A204.1 (cell line): ENCODE data around the gene VPS25.
"Not testable (repeated sequence)": the region's sequence is repeated elsewhere in the genome, so short reads cannot be mapped to it uniquely, and the experiment has no call there.

Experiments
- FAIRE-seq: peaks from 2 replicates; lab custom pipeline; 2012; peaks lifted over from hg19 to GRCh38; lab: Jason Lieb, UNC

Gene VPS25

DNA sequence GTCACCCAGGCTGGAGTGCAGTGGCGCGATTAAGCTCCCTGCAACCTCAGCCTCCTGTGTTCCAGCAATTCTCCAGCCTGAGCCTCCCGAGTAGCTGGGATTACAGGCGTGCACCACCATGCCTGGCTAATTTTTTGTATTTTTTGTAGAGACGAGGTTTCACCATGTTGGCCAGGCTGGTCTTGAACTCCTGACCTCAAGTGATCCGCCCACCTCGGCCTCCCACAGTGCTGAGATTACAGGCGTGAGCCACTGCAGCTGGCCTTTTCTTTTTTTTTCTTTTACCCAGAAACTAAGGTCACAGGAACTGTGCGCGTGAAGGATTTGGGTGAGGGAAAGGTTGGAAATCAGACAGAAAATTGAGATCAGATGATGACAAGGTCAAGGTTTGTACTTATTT is 3.3 kb upstream of the VPS25 start:
- FAIRE-seq, result not testable (repeated sequence)

- no peak for FAIRE-seq
Measured at GRCh38 chr17:42772945-42773289, 332 bp upstream of the VPS25 start.

- no peak for FAIRE-seq
Measured at GRCh38 chr17:42774066-42774745, 957 bp downstream of the VPS25 start.

DNA sequence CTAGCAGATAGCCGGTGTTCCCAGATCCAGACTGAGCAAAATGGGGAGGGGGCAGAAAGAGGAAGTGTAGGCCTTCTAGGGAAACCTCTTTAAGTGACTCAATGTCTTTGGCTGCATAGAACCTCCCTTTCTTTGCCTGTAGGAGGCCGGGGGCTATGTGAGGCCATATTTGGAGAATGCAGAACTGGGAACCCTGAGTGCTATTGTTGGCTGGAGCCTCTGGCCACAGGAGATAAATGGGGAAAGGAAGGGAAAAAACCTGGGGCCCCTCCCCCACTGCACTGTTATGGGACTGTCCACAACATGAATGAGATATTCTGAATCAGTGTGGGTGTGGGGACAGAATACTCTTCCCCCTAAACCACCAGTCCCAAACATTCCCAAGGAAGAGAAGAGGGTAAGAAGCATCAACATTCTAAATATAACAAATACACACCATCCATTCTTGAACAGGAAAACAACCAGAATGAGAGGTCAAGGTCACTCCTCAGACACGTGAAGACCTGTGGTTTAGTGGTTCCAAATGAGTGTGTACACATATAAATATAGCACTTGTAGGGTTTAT is 2.4 kb downstream of the VPS25 start:
- FAIRE-seq, result no peak

GRCh38 chr17:42778570-42778969 is 5.3 kb downstream of the VPS25 start:
- FAIRE-seq, result no peak

DNA sequence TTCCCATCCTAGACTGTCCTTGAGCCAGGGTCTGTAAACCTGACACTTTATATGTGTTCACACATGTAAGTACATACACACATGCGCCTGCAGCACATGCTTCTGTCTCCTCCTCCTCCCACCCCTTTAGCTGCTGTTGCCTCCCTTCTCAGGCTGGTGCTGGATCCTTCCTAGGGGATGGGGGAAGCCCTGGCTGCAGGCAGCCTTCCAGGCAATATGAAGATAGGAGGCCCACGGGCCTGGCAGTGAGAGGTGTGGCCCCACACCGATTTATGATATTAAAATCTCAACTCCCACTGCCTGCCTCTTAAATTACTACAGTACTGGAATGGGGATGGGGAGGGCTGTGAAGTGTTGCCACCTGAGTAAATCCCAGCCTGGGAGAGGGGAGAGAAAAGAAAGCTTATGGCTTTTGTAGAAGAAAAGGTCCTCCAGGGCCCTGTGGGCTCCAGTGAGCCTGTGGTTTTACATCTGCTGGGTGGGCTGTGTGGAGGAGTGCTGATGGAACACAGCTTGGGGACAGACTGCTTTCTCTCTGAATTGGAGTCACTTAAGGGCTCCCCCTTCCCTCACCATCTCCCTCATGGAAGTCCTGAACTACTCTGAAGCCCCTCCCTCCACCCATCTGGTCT is 6.2 kb downstream of the VPS25 start:
- no peak for FAIRE-seq

- FAIRE-seq, result no peak
Measured at GRCh38 chr17:42779936-42780850, 6.9 kb downstream of the VPS25 start, which contains the start of gene WNK4. WNK4 (plus strand) TSS chr17:42780610; CDS start chr17:42780699, 89 bp downstream.

DNA sequence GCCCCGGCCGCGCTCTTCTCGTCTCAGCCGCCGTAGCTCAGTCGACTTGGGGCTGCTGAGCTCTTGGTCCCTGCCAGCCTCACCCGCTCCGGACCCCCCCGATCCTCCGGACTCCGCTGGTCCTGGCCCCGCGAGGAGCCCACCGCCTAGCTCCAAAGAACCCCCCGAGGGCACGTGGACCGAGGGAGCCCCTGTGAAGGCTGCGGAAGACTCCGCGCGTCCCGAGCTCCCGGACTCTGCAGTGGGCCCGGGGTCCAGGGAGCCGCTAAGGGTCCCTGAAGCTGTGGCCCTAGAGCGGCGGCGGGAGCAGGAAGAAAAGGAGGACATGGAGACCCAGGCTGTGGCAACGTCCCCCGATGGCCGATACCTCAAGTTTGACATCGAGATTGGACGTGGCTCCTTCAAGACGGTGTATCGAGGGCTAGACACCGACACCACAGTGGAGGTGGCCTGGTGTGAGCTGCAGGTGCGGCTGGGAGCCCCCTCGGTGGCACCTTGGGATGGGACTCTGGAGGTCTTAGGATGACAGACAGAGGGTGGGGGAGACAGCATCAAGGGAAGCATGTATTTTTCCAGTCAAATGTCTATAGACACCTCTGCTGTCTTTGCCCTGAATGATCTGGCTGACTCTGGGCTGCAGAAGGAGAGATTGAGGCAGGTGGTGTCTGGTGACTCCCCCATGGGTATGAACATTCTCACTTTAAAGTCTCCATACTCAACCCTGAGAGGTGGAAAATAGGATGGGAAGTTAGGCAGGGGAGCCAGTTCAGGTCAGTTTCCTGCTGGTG is 7.8 kb downstream of the VPS25 start:
- FAIRE-seq, result no peak

- FAIRE-seq, result no peak
Measured at GRCh38 chr17:42781639-42782165, 8.5 kb downstream of the VPS25 start.

DNA sequence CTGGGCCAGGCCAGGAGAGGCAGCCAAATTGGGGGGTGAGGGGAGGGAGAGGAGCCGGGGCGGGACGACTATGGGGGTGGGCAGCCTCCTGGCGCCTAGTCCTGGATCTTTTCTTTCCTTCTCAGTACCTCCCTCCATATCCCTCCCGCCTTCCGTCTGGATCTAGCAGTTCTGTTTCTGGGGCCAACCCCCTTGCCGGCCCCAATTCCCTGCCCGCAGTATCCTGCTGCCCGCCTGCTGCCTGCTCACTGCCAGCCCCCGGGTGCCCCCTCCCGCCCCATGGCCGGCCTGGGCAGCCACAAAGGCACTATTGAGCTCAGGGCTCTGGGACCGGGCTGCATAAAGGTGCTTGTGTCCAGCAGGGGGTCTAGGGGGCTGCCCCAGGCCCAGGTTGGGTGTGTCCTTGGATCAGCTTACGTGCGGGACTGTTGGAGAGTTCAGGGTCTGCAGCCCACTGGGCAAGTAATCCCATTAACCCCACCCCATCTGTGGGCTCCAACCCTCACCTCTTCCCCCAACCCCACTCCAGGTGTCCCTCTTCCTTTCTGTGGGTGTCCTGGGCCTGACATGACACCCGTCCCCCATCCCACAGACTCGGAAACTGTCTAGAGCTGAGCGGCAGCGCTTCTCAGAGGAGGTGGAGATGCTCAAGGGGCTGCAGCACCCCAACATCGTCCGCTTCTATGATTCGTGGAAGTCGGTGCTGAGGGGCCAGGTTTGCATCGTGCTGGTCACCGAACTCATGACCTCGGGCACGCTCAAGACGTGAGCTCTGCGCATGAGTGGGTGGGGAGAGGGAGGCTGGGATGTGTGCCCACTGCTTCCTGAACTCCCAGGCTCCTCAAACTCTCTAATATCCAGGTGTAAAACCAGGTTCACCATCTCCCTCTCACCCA is 9.2 kb downstream of the VPS25 start:
- no peak for FAIRE-seq

DNA sequence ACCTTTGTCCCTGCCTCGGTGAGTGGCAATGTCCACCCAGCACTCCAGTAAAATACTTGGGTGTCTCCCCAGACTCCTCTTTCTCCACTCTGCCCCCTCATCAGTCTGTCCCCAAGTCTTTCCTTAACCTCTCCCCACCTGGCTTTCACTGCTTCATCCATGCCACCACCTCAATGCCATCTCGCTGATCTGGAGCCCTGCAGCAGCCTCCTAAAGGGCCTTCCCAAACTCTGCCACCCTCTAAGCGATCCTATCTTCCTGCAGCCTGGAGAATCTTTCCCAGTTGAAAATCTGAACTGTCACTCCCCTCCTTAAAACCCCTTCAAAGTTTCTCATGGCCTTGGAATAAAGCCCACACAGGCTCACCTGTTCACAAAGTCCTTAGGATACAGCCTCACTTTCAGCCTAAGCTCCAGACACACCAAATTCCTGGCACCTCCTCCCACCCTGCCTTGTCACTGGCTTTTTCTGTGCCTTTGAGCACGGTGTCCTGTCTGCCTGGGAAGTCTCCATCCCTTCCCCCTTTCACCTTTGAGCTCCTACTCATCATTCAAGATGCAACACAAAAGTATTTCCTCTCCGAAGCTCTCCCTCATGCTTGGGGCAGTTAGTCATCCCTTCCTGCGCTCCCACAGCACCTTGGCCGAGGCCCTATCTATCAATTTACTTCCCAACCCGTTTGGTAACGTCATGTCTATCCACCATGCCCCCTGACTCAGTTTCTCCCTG is 10.0 kb downstream of the VPS25 start:
- no peak for FAIRE-seq

GRCh38 chr17:42783791-42784138 is 10.5 kb downstream of the VPS25 start:
- no peak for FAIRE-seq

DNA sequence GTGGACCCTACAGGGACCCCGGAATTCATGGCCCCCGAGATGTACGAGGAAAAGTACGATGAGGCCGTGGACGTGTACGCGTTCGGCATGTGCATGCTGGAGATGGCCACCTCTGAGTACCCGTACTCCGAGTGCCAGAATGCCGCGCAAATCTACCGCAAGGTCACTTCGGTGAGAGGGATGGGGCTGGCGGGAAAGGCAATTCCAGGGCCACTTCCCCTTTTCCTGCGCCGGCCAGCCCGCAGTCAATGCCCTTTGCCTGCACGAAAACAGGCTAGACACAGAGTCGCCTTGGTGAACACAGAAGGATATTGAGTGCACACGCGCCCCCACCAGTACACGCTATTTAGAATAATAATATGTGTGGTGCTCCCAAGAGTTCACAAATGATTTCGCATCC is 11.2 kb downstream of the VPS25 start:
- FAIRE-seq, result no peak

- no peak for FAIRE-seq
Measured at GRCh38 chr17:42784811-42785592, 11.8 kb downstream of the VPS25 start.

DNA sequence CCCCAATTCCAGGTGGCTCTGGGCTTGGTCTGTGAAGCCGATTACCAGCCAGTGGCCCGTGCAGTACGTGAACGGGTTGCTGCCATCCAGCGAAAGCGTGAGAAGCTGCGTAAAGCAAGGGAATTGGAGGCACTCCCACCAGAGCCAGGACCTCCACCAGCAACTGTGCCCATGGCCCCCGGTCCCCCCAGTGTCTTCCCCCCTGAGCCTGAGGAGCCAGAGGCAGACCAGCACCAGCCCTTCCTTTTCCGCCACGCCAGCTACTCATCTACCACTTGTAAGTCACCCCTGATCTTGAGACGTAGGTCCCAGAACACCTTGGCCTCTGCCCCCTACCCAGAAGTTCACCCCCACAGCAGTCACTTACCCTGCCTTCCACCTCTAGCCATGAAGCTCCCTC is 14.0 kb downstream of the VPS25 start:
- FAIRE-seq, result no peak

GRCh38 chr17:42791948-42792347 is 18.7 kb downstream of the VPS25 start:
- no peak for FAIRE-seq

GRCh38 chr17:42792545-42792944 is 19.3 kb downstream of the VPS25 start:
- no peak for FAIRE-seq

DNA sequence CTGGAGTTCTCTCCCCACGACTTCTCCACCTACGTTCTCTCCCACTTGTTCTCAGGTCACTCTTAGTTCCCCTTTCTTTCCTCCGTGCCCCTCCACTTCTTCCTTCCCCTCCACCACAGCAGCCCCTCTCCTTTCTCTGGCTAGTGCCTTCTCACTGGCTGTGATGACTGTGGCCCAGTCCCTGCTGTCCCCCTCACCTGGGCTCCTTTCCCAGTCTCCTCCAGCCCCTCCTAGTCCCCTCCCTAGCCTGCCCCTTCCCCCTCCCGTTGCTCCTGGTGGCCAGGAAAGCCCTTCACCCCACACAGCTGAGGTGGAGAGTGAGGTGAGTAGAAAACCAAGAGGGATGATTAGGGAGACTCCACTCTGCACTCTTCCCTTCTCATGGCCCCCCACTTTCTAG is 21.8 kb downstream of the VPS25 start:
- FAIRE-seq, result no peak

GRCh38 chr17:42795465-42795864 is 22.2 kb downstream of the VPS25 start:
- no peak for FAIRE-seq
